Stimulated activated naive CD4-positive, alpha-beta T cell treated with Interleukin-2 at 50 U/mL for 16 hours (primary cell): ENCODE results near the gene SNRNP48.

Experiments used
- DNase-seq: peaks from one replicate; lab custom pipeline; 2025; lab: John Stamatoyannopoulos, UW

The SNRNP48 gene

DNA sequence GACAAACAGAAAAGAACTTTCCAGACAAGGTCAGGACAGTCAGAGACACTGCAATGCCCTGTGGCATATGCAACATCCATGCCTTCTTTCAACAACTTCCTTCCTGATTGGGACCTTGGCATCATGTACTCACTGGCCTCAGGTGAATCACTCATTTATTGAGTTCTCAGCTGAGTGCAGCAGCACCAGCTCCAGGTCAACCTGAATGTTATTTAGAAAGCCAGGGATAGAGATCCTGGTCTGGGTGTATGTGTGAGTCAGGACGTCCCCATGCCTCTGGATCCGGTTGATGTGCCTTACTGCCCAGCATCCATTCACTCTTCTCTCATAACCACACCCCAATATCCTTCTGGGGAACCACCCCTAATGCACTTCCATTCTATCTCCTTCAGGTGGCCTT lies 54.4 kb downstream of the SNRNP48 start:
- no peak for DNase-seq

DNA sequence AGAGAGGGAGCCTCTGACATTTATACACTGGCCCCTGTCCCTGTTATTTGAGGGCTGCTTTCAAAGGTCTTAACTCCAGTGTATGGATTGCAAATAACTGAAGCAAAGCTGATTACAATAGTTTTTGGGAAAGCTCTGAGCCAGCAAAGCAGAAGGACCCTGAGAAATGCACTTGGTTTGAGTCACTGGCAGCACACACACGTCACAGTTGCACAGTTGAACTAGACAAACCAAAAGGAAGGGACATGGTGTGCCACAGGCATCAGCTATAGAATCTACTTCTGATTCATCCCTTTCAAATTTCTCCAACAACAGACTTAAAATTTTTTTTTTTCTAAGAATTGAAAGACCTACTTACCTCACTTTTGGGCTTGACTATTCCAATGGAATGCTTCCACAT lies 56.4 kb downstream of the SNRNP48 start:
- no peak for DNase-seq

DNA sequence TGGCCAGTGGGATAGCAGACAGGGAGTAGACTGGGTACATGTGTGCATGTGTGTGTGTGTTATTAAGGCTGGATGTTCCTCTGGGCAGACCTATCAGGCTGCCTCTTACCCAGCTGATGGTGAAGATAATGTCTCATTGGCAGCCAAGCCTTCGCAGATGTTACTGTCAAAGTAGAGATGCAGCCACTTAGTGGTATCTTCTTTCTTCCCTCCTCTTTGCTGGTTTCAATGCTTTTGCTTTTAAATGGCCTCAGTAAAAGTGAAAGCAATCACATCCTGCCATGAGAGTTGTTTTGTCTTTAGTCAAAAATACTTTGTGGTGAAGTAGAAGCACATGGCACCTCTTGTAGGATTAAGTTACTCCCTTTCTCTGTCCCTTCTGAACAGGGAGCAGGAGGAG lies 57.5 kb downstream of the SNRNP48 start:
- no peak for DNase-seq

DNA sequence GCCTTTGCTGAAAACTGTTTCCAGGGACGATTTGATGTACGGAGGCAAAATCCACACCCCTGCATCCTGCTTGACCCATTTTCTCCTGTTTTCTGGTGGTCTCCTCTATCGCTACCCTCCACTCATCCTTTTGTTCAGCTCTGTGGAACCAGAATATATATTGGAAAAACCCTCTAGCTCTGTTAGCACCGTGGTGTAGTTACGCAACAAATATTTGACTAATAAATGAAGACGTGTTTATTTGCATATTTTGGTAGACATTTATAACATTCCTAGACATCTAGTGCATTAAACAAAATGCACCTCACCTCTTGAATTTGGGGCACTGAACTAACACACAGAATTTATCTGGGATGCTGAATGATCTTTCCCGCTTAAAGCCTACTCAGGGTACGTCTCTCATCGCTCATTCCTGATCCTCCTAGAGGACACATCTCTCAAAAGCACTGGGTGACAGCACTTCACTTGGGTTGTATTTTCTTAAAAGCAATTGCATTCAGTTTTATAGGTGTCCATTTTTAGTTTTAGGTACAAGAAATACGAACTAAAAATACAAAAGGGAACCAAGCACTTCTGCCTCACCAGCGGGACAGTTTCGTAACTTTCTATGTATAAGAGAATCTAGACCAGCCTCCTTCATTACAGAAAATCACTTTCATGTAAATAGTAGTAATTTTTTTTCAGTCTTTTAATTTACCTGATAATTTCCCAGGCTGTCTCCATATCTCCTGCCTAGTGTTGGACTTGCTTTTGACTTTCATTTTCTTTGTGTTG lies 59.2 kb downstream of the SNRNP48 start:
- no peak for DNase-seq

DNA sequence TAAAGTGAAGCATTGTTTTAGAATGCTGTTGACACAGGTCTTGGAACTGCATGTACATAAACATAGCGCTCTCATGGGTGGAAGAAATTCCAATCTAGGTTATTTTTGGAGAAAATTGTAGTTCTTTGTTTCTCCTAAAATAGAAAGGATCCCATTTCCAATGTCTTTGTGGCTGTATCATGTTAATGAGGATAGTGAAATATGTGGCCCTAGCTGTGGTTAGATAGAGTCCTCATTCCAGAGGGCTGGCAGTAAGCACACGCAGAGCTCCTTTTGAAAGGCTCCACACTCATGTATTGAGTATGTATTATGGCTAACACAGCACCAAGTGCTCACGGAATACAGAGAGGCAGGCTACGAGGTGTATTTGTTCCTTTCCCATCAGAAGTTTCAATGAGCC lies 60.9 kb downstream of the SNRNP48 start:
- no peak for DNase-seq

DNA sequence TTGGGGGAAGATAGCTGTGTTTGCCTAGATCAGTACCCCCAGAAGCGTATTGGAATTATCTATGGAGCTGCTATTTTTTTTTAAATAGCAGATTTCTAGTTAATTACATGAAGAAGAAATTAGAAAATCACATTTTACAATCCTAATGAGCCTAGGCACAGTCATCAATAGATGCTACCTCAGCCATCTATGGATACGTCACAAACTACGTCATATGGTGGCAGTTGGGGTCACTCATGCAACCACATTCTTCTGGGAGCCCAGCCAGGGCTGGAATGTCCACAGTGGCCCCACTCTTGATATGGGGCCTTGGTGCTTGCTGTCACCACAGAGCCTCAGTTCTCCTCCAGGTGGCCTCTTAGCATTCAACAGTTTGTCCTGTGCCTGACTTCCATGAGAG lies 63.0 kb downstream of the SNRNP48 start:
- DNase-seq = no peak

DNA sequence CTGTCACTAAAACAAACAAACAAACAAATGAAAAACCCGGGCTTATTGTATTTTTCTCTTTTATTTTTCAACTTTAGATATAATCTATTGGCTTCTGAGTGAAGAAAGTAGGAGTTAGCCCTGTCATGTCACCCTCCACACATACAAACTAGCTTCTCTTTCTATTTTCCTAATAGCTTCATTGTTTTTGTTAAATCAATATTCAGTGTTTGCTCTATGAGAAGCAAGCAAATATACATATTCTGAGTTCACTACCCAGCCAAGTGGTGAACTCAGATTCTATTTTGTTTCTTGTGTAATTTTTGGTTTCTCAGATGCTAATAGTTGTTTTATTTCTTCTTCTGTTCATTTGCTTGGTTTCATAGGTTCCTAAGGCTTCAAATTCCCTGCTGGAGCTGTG lies 66.4 kb downstream of the SNRNP48 start:
- no peak for DNase-seq

DNA sequence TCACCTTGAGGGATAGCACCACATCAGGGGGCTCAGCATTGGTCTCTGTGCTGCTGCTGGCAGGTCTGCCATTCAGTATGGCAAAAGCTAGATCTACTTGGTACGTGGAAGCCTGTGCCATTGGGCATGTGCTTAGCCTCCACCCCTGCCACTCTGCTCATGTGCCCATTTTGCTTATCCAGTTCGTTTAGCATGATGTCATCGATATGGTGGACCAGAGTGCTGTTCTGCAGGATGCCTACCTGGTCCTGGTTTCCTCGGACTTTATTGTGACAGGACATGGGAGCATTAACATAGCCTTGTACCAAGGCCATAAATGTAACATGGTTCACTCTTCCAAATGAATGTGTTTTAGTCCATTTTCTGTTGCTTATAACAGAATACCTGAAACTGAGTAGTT lies 68.5 kb downstream of the SNRNP48 start:
- no peak for DNase-seq

DNA sequence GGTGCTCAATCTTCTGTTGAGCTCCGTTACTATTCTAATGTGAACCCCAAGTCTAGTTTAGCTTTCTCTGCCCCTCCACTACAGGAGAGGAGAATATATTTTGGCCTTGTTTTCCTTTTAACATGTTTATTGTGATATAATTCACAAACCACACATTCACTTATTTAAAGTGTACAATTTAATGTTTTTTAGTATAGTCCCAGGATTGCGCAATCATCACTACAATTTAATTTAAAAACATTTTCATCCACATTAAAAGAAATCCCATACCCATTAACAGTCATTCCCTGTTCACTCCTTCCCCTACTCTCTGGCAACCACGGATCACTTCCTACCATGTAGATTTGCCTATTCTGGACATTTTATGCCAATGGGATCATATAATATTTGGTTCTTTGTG lies 71.4 kb downstream of the SNRNP48 start:
- no peak for DNase-seq
